ENCODE results near the gene MBD4.
"Not testable (repeated sequence)": the region's sequence is repeated elsewhere in the genome, so short reads cannot be mapped to it uniquely, and the experiment has no call there.

The MBD4 gene

GRCh38 chr3:129439817-129440617 lies at the start of gene MBD4, which contains the start of gene IFT122:
Gene MBD4, minus strand, starts transcription at chr3:129439948. Its CDS starts 115 bp downstream, at chr3:129439833.
Gene IFT122, plus strand, starts transcription at chr3:129440224. Its CDS starts 107 bp downstream, at chr3:129440331.
- DNase-seq (ENCODE audit: low read depth in 1 of 2, low spot score in 1 of 2): peak; percentile 97 to 98

- not testable (repeated sequence) for DNase-seq (ENCODE audit: low read depth in 1 of 2, low spot score in 1 of 2)
Measured at GRCh38 chr3:129489258-129489657, 49.5 kb upstream of the MBD4 start.

- not testable (repeated sequence) for DNase-seq (ENCODE audit: low read depth in 1 of 2, low spot score in 1 of 2)
Measured at GRCh38 chr3:129487868-129488335, 48.2 kb upstream of the MBD4 start.

- no peak for DNase-seq (ENCODE audit: low read depth in 1 of 2, low spot score in 1 of 2)
Measured at GRCh38 chr3:129487183-129487867, 47.6 kb upstream of the MBD4 start.

- no peak for DNase-seq (ENCODE audit: low read depth in 1 of 2, low spot score in 1 of 2)
Measured at GRCh38 chr3:129486664-129487035, 46.9 kb upstream of the MBD4 start.

- no peak for DNase-seq (ENCODE audit: low read depth in 1 of 2, low spot score in 1 of 2)
Measured at GRCh38 chr3:129485721-129486663, 46.2 kb upstream of the MBD4 start.

- not testable (repeated sequence) for DNase-seq (ENCODE audit: low read depth in 1 of 2, low spot score in 1 of 2)
Measured at GRCh38 chr3:129485146-129485545, 45.4 kb upstream of the MBD4 start.

- no peak for DNase-seq (ENCODE audit: low read depth in 1 of 2, low spot score in 1 of 2)
Measured at GRCh38 chr3:129483870-129484269, 44.1 kb upstream of the MBD4 start.

- DNase-seq (ENCODE audit: low read depth in 1 of 2, low spot score in 1 of 2): no peak
Measured at GRCh38 chr3:129482721-129483120, 43.0 kb upstream of the MBD4 start.

GRCh38 chr3:129481766-129482332 lies 42.1 kb upstream of the MBD4 start:
- DNase-seq (ENCODE audit: low read depth in 1 of 2, low spot score in 1 of 2): peak in 1 of 2 donors; percentile 4

GRCh38 chr3:129481225-129481765 lies 41.5 kb upstream of the MBD4 start:
- not testable (repeated sequence) for DNase-seq (ENCODE audit: low read depth in 1 of 2, low spot score in 1 of 2)

- DNase-seq (ENCODE audit: low read depth in 1 of 2, low spot score in 1 of 2): no peak
Measured at GRCh38 chr3:129476586-129476985, 36.8 kb upstream of the MBD4 start.

- DNase-seq (ENCODE audit: low read depth in 1 of 2, low spot score in 1 of 2): no peak
Measured at GRCh38 chr3:129475863-129476262, 36.1 kb upstream of the MBD4 start.

GRCh38 chr3:129474984-129475804 lies 35.4 kb upstream of the MBD4 start:
- DNase-seq (ENCODE audit: low read depth in 1 of 2, low spot score in 1 of 2): no peak

GRCh38 chr3:129473769-129474152 lies 34.0 kb upstream of the MBD4 start:
- DNase-seq (ENCODE audit: low read depth in 1 of 2, low spot score in 1 of 2): no peak

- no peak for DNase-seq (ENCODE audit: low read depth in 1 of 2, low spot score in 1 of 2)
Measured at GRCh38 chr3:129473067-129473768, 33.5 kb upstream of the MBD4 start.

GRCh38 chr3:129470861-129471260 lies 31.1 kb upstream of the MBD4 start:
- no peak for DNase-seq (ENCODE audit: low read depth in 1 of 2, low spot score in 1 of 2)

GRCh38 chr3:129469026-129469425 lies 29.3 kb upstream of the MBD4 start:
- DNase-seq (ENCODE audit: low read depth in 1 of 2, low spot score in 1 of 2): no peak

GRCh38 chr3:129467932-129468331 lies 28.2 kb upstream of the MBD4 start:
- DNase-seq (ENCODE audit: low read depth in 1 of 2, low spot score in 1 of 2): no peak

Data from activated CD4-positive, alpha-beta T cell treated with anti-CD3 and anti-CD28 coated beads, Interleukin-2, amount 50 U/mL, for 24 hours (primary cell).